Mesenteric fat pad (tissue), 1 donor: ENCODE results near the gene SEMA5B. TPM values are rescaled to one million over a fixed set of nuclear protein-coding genes. Genes with fewer than 3 reads are reported as not detected.

Experiments used
- DNase-seq: peaks from one replicate; pipeline ENCODE4 v3.0.0-alpha.2; 2020; ENCODE audit warnings: low spot score
- total RNA-seq: library from RNA; stranded (reverse); fragmentation: NEBNext Ultra II Directional; extraction: Animal tissue kit (Norgen Biotek cat#: 25700); gene quantifications from one replicate; pipeline ENCODE4 v1.2.1, GENCODE V29; 2021
- donor health status: DM: yes; HTN: yes; CAD: no.

The SEMA5B gene
- total RNA-seq, 1 donor from 2014 or later = not detected

GRCh38 chr3:122947196-122947595, 80.4 kb downstream of the SEMA5B start:
- no peak for DNase-seq

GRCh38 chr3:122946185-122946584, 81.4 kb downstream of the SEMA5B start:
- no peak for DNase-seq

DNA sequence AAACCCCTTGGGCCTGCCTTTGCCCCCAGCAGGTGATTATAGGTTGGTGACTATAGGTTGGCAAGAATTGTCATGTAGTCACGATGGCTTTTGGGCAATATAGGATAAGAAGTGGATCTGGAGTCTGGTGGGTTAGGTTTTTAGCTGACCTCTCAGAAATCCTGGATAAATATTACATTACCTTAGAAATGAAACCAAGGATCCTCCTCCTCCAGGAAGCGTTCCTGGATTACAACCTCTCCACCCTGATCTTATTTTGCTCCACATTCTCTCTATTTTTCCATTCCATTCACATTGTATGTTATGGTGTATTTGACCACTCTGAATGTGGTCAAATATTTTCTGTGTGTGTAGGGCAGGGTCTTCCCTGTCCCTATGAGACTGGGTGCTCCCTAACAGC, 82.3 kb downstream of the SEMA5B start:
- no peak for DNase-seq

DNA sequence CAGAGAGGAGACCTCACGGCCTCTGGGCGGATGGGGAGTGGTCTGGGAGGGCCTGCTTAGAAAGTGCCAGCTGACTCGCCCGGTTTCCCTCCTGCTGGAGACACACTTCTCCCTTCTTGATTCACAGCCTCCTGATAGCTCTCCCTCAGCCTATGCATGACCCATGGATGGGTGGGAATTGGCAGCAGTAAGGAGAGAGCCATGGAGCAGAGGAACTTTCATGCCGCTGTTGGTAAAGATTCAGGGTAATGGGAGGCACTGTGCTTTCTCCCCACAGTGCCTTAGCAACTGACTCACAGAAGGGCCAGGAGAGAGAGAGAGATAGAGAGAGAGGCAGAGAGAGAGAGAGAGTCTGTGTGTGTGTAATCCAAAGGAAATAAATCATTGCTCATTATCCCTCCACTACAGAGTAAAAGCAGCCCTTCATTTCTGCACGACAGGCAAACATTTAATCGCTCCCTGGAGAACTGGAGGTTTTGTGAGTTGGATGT, 82.8 kb downstream of the SEMA5B start:
- DNase-seq = no peak

GRCh38 chr3:122943828-122944190, 83.8 kb downstream of the SEMA5B start:
- DNase-seq = no peak

DNA sequence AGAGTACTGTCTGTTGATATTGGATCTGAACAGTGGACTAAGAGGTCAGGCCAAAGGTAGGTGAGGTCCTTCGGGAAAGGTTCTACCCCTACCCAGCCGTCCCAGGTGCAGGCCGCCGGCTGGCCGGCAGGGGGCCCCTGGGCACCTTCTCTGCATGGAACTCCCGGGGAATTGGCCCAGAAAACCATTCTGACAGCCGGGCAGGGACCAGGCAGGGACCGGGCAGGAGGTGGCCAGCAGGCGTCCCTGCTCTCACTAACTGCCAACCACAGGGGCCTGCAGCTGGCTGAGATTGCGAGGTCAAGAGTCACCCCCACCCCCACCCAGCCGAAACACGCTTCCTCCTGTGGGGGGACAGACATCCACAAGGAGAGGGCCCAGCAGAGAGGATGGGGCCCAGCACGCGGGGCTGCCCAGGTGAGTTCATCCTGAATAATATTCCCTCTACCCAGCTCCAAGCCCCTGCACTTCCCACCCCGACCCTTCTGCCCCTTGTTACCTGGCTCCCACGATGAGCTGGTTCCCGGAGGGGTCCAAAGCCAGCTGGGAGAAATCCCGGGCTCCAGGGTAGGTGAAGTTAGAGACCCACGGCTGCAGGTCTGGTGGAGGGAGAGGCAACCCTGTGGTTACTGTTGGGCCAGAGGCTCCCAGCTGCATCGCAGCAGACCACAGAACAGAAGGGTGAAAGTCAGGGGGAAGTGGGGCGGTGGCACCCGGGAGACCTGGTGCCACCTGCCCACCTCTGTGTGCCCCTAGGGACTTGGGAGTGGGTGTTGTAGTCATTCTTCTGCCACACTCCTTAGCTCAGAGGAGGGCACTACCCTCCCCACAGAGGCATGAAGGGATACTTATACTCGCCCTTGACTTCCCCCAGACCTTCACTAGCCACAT, 84.4 kb downstream of the SEMA5B start:
- DNase-seq = no peak

DNA sequence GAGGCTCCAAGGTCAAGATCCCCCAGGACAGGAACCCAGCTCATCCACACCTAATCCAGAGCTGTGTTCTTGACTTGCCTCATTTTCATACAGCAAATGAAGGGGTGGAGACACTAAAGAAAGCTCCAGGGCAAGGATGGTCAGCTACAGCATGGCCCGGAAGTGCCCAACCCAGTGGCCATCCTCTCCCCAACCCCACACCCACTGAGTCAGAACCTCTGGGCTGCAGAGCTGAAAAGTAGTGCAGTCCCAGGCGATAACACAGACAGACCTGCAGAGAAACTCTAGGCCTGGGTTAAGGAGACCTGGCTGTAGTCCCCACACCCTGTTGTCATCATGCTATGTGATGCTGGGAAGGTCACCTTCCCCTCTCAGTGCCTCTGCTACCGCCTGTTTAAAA, 85.3 kb downstream of the SEMA5B start:
- DNase-seq = no peak

DNA sequence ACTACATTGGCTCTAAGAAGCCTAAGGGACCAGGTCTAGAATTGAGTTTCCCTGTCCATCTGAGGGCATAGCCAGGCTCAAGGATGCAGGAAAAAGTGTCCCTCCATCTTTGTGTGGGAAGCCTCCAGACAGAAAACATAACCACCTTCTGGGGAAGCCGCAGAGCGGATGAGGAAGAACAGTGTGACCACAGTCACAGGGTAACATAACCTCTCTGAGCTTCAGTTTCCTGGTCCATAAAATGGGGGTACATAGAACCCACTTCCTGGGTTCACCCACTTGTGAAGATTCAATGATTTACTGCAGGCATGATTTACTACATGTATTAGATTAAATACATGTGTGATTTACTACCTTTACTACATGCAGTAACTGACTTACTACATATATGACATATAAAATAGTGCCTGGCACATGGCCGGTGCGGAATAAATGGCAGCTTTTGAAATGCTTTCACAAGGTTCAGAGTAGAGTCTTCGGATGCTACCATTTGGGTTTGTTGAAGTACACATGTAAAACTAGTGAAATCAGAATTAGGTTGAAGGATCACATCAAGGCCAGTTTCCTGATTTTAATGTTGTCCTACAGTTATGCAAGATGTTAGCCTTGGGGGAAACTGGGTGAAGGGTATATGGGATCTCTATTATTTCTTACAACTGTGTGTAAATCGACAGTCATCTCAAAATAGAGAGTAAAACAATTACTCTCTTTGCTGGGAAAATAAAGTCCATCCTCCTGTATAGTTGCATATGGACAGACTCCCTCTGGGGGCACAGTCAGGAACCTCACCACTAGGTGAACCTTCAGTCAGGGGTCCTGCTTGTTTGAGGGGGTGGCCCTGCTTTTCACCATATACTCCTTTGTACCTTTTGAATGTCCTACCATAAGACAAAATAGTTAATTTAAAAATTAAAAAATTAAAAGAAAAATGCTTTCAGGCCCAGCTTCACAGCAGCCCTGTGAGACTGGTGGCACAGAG, 86.0 kb downstream of the SEMA5B start:
- no peak for DNase-seq

- DNase-seq = no peak
Measured at GRCh38 chr3:122940628-122941086, 86.9 kb downstream of the SEMA5B start.

DNA sequence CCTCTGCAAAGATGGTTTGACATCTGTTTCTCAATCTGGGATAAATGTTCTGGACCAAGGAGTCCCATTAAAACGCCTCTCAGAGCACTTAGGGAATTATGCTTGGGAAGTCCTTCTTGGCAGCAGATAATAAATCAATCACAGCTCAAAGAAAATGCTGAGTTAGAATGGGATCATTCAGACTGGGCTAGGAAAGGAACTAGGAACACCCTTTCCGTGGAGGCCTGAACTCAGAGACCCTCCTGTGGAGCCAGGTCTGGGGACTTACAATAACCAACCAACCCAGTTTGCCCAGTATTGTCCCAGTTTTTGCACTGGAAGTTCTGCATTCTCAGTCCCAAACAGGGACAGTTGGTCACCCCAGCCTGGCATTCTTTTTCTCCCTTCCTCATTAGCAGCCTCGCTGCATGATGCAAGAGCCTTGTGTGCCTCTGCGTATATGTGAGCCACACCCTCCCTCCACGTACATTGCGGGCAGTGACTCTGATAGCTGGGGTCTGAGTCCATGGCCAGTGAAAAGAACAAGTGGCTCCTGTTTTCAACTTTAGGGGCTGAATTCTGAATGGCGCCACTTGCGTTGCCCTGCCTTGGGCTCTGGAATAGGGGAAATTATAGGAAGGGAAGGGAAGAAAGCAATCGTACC, 88.7 kb downstream of the SEMA5B start:
- DNase-seq = no peak

- no peak for DNase-seq
Measured at GRCh38 chr3:122937745-122938144, 89.8 kb downstream of the SEMA5B start.

DNA sequence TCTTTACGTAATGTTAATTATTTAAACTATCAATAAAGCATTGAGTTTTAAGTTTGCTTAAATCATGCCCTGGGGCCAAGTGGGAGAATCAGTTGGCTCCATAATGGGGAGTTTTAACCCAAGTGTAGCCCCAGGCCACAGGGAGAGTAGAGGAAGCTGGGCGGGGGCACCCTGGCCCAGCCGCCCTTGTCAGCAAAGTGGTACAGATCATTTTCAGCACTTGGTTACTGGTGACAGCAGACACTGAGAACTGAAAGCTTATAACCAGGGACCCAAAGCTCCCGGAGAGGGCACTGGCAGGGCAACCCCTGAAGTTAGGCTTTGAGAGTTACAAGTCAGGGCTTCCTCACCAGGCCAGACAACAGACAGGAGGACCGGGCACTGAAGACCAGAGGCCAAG, 90.6 kb downstream of the SEMA5B start:
- DNase-seq = no peak

DNA sequence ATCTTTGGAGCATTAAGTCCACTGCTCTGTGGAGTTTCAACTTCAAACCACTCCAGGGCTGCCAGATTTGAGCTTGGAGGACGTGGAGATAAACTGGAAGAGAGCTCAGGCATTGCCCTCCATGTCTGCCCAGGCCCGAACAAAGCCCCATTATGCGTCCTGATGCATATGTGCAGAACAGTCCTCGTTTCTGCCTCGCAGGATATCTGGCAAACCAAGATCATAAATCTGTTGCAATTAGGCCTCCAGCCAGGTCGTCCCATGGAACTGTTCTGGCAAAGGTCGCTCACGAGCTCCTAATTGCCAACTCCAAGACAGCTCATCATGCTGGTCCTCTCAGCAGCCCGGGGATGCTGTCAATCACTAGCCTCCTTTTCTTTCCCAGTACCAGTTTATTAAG, 91.2 kb downstream of the SEMA5B start:
- DNase-seq = no peak

DNA sequence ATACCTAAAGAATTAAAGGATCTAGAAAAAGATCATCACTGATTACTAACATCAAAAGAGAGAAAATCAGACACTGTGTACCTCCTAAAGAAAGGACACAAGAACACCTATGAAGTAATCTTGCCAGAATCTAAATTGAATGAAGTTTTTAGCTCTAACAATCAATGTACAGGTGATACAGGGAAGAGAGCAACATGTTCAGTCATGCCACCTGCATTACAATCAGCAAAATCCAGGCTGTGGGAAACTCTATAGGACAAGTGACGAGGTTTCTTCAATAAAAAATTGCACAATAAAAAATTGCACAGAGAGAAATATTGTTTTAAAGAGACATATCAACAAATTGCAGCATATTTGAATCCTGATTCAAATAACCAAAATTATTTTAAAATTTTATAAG, 93.3 kb downstream of the SEMA5B start:
- DNase-seq = no peak

GRCh38 chr3:122932251-122932967, 95.2 kb downstream of the SEMA5B start:
- no peak for DNase-seq

DNA sequence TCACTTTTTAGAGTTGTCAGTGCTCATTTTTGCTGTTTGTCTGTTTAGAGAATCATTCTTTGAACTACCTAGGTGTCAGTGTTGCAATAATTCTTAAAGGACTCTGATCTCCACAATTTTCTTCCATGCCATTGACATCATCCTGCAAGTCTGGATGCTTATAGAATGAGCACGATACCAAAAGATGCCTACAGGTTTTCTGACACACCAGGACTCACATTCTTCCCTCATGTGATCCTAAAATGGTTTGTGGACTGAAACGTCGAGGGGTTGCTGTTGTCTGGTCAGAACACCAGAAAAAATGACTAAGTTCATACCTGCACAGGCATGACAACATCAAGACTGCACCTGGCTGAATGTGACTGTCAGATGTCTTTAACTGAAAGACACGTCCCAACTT, 95.9 kb downstream of the SEMA5B start:
- no peak for DNase-seq

DNA sequence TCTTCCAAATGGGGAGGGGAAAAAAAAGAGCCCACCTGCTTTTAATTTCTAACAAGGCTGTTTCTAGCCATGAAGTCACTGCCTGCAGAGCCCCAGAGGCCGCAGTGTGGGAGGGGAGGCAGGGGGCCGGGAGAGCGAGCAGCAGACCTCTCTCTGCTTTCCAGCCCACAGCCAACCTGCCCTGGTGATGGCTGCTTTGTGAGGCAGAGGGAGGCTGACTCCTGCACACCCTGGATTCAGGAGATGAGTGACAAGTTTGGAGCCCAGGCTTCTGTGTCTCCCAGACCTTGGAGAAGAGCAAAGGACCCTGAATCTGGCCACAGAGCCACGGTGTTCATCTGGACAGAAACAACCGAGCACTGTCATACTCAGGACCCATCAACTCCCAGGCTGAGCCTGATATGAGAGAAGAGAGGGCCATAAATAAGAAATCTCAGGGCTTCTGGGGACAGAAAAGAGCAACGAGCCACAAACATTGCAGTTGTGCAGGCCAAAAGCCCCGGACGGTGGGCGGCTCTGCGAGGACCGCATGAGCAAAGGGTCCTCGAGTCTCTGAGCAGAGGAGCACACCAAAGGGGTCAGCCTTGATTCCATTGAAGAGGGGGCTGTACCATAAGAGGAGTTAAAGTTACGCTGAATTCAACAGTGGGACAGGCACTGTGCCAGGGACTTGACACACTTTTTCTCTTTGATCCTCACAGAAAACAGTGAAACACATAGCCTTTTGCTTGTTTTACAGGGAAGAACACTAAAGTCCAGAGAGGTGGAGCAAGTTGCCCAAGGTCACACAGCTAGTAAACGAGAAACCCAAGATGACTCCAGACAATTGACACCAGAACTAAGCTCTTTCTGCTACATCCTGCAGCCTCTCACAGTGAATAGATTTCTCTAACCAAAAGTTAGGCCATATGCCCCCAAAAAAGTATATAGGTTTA, 97.2 kb downstream of the SEMA5B start:
- no peak for DNase-seq

DNA sequence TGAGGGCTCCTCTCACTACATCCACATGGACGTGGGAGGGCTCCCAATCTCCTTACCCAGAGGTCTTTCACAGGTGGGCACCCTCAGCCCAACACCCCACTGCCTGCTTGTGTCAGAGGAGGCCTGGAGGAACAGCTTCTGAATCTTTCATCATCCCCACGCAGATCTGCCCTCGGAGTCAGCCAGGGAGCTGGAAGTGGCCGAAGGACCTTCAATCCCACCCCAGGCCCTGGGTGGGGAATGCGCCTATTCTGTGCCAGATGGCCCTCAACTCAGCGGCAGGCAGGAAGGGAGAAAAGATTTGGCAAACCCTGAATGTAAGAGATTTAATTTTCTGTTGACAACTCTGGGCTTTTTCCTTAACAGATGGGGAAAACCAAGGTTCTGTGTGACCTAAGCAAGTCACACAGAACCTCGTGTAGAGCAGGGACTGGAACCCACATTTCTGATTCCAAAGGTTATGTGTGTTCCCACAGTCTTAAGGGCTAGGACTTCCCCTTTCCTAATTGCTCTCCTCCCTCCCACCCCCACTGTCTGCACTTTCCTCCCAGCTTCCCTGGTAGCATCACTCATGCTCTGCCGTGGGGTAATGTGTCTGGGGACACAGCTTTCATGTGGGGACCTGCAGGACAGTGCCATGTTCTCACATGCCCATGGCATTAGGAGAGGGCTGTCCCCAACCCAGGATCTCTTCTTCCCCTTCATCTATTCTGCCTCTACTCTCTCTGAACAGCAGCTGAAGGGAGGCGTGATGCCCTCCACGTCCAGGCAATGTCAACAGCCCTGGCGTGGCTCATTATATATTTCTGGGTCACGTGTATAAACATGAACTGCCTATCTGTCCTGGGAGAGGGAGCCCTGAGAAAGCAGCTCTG, 98.1 kb downstream of the SEMA5B start:
- DNase-seq = no peak
